B cell (primary cell): Measurements from ENCODE around the gene MROH8.

Experiments
- CTCF ChIP-seq: fragments of 200-600 bp; IDR thresholded peaks from one replicate; pipeline ENCODE4 v1.8.0; 2022; ENCODE audit warnings: antibody characterized with exemption, mild to moderate bottlenecking
- EZH2 ChIP-seq: IDR thresholded peaks from 2 replicates; pipeline ENCODE4 v1.6.1; 2012; ENCODE audit warnings: borderline replicate concordance, low read depth, mild to moderate bottlenecking, moderate library complexity, low read length; ENCODE audit not compliant: insufficient read depth, poor library complexity, severe bottlenecking

- TF ChIP-seq CTCF (no peak), EZH2 (no peak)
Observed at GRCh38 chr20:37204056-37204455, 24.7 kb upstream of the MROH8 start.
